Measurements from ENCODE around the gene C3orf38. TPM values are rescaled to one million over a fixed set of nuclear protein-coding genes. Genes with fewer than 3 reads are reported as not detected.
"Not testable (repeated sequence)": the region's sequence is repeated elsewhere in the genome, so short reads cannot be mapped to it uniquely, and the experiment has no call there.

Gene C3orf38
- total RNA-seq, 2 experiments from 2014 or later, result 31.3 to 34.0 TPM

DNA sequence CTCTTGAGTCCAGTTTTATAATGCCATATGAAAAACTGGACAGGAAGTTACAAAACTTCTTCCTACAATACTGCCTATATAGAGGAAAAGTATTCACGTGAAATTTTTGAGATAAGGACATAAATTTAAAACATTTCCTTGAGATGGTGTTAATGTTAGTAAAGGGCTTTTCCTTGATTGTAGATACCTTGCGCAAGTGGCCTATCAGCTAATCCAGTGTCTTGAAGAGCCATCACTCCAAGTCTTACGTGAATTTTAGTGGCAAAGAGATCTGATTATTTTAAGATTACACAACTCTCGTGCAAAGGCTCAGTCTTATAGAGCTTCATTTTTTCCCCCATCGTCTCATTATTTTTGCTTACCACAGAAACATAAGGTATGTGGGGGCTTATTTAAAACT, 18.4 kb downstream of the C3orf38 start:
- H3K27me3 Mint-ChIP-seq, result no peaks in the 10 kb centered on the region
- CTCF ChIA-PET, result no interaction called here
- ATAC-seq (no peak), DNase-seq (no peak)
- peaks cover 2% of the 10 kb centered on the region for H3K4me1 Mint-ChIP-seq
- H3K27ac Mint-ChIP-seq, result no peak overlapping the region
- H3K36me3 Mint-ChIP-seq, result peaks cover 18% of the 10 kb centered on the region
- H3K4me3 Mint-ChIP-seq, result no peak overlapping the region
- H3K9me3 Mint-ChIP-seq (ENCODE audit: low read depth), result no peaks in the 10 kb centered on the region

DNA sequence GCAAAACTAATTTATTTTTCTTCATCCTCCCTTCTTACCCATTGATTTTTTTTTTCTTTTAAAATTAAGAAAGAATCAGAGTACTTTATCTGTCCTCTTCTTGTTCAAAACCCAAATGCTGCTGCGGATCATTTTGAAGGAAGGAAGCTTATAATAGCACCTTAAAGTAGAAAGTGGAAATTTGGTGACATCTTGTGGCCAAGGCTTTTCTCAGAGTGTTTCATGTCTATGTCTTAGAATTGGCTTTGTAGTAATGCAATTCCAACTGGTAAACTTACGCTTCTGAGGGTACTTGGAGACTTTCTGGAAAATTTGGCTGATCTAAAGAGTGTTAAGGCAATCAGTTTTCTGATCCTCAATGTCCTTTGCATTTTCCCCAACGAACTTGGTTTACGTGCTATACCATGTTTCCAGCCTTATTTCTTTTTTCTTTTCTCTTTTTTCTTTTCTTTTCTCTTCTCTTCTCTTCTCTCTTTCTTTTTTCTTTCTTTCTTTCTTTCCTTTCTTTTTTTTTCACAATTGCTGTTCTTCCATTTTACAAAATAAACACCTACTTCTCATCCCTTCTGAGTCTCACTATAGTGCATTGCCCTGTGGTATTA, 30.7 kb downstream of the C3orf38 start:
- DNase-seq, result peak; percentile 46
- no peak overlapping the region for H3K27ac Mint-ChIP-seq
- CTCF ChIA-PET, result interaction anchor here (0.6 to 1.0 kb wide), 5 partner anchors 27 to 175 kb away, joined by 3 to 5 read pairs (median 3); no protein-coding TSS in a partner anchor

DNA sequence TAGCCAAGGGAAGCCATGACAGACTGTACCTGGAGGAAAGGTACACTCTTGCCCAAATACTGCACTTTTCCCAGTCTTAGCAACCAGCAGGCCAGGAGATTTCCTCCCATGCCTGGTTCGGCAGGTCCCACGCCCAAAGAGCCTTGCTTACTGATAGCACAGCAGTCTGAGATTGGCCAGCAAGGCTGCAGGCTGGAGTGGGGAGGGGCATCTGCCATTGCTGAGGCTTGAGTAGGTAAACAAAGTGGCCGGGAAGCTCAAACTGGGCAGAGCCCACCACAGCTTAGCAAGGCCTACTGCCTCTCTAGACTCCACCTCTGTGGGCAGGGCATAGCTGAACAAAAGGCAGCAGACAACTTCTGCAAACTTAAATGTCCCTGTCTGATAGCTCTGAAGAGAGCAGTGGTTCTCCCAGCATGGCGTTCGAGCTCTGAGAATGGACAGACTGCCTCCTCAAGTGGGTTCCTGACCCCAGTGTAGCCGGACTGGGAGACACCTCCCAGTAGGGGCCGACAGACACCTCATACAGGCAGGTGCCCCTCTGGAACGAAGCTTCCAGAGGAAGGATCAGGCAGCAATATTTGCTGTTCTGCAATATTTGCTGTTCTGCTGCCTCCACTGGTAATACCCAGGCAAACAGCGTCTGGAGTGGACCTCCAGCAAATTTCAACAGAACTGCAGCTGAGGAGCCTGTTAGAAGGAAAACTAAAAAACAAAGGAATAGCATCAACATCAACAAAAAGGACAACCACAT, 32.6 kb downstream of the C3orf38 start:
- H3K27me3 Mint-ChIP-seq, result peaks cover 14% of the 10 kb centered on the region
- H3K4me1 Mint-ChIP-seq; H3K27ac Mint-ChIP-seq; ATAC-seq; H3K36me3 Mint-ChIP-seq; H3K9me3 Mint-ChIP-seq (ENCODE audit: low read depth); H3K4me3 Mint-ChIP-seq; DNase-seq: not testable (repeated sequence)
- CTCF ChIA-PET, result interaction anchor here (1.0 kb wide), 1 partner anchor 34 kb away, joined by 3 read pairs; no protein-coding TSS in a partner anchor

More for the DNA sequence above, 30.7 kb downstream of the C3orf38 start:
- H3K9me3 Mint-ChIP-seq (ENCODE audit: low read depth), result no peaks in the 10 kb centered on the region
- ATAC-seq, result peak; percentile 63
- H3K27me3 Mint-ChIP-seq, result peaks cover 12% of the 10 kb centered on the region
- no peak overlapping the region for H3K4me3 Mint-ChIP-seq
- no peaks in the 10 kb centered on the region for H3K36me3 Mint-ChIP-seq
- peaks cover 4% of the 10 kb centered on the region for H3K4me1 Mint-ChIP-seq

DNA sequence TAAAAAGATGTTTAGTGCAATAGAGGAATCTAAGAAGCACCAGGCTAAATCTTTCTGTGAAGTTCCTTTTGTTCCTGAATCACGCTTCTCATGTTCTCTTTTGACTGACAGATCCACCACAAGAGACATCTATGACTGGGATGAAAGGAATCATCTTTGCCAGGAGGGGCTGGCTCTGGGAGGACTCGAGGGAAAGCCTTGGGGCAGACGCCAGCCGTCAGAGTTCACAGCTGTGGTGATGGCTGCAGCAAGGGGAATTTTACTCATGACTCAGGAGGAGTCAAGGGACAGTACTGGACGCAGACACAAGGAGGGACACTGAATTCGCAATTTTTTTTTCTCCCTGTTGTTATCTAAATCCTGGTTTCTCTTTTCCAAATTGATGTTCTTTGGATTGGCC, 38.7 kb downstream of the C3orf38 start:
- ATAC-seq (no peak), DNase-seq (no peak)
- Mint-ChIP-seq H3K27ac (no peak overlapping the region), H3K27me3 (peaks cover 14% of the 10 kb centered on the region), H3K4me3 (no peak overlapping the region), H3K36me3 (no peaks in the 10 kb centered on the region), H3K4me1 (peaks cover 7% of the 10 kb centered on the region), H3K9me3 (ENCODE audit: low read depth) (peaks cover 1% of the 10 kb centered on the region)
- CTCF ChIA-PET, result interaction anchor here (1.1 kb wide), 1 partner anchor 40 kb away, joined by 3 read pairs; no protein-coding TSS in a partner anchor

DNA sequence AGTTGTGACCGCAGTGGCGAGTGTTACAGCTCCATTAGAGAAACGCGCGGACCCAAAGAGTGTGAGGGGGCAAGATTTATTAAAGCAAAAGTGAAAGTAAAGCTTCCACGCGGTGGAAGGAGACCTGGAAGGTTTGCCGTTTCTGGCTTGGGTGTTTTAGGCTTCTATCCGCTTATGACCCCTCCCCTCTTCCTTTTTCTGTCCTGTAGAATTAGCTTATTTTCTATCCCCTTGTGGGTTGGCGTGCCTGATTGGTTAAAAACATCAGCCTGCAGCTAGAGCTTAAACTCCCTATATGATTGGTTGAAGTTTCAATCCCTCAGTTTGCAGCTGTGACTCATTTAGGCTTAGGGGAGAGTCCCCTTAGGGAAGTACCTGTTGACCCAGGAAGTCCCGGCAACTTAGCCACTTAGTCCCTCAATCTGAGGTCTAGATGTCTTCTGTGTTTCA, 39.6 kb downstream of the C3orf38 start:
- H3K9me3 Mint-ChIP-seq (ENCODE audit: low read depth), result peaks cover 1% of the 10 kb centered on the region
- H3K27ac Mint-ChIP-seq, result no peak overlapping the region
- peaks cover 7% of the 10 kb centered on the region for H3K4me1 Mint-ChIP-seq
- CTCF ChIA-PET, result no interaction called here
- DNase-seq, result no peak
- ATAC-seq, result no peak
- H3K27me3 Mint-ChIP-seq, result peaks cover 13% of the 10 kb centered on the region
- H3K4me3 Mint-ChIP-seq, result no peak overlapping the region
- H3K36me3 Mint-ChIP-seq, result no peaks in the 10 kb centered on the region

DNA sequence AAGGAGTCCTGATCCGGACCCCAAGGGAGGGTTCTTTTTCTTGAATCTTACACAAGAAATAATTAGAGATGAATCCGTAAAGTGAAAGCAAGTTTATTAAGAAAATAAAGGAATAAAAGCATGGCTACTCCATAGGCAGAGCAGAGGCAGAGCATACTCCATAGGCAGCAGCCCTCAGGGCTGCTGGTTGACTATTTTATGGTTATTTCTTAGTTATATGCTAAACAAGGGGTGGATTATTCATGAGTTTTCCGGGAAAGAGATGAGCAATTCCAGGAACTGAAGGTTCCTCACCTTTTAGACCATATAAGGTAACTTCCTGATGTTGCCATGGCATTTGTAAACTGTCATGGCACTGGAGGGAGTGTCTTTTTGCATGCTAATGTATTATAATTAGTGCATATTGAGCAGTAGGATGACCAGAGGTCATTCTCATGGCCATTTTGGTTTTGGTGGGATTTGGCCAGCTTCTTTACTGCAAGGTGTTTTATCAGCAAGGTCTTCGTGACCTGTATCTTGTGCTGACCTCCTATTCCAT, 42.2 kb downstream of the C3orf38 start:
- CTCF ChIA-PET, result no interaction called here
- no peak for ATAC-seq
- no peak overlapping the region for H3K27ac Mint-ChIP-seq
- no peak for DNase-seq
- H3K4me3 Mint-ChIP-seq, result no peak overlapping the region
- peaks cover 7% of the 10 kb centered on the region for H3K4me1 Mint-ChIP-seq
- no peaks in the 10 kb centered on the region for H3K36me3 Mint-ChIP-seq
- no peaks in the 10 kb centered on the region for H3K27me3 Mint-ChIP-seq
- peaks cover 1% of the 10 kb centered on the region for H3K9me3 Mint-ChIP-seq (ENCODE audit: low read depth)

DNA sequence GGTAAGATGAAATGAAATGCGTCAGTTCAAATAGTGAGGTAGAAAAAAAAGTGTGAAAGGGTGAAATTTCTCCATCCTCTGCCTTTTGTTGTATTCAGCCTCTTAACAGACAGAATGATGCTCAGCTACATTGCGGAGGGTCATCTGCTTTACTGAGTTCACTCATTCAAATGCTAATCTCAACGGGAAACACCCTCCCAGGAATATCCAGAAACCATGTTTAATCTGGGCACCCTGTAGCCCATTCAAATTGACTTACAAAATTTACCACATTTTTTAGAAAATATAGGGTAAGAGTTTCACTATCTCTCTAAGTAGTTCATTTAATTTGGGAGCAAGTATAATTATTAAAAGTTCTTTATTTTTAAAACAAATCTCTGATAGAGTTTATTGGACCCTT, 42.9 kb downstream of the C3orf38 start:
- CTCF ChIA-PET, result no interaction called here
- H3K9me3 Mint-ChIP-seq (ENCODE audit: low read depth), result peaks cover 1% of the 10 kb centered on the region

DNA sequence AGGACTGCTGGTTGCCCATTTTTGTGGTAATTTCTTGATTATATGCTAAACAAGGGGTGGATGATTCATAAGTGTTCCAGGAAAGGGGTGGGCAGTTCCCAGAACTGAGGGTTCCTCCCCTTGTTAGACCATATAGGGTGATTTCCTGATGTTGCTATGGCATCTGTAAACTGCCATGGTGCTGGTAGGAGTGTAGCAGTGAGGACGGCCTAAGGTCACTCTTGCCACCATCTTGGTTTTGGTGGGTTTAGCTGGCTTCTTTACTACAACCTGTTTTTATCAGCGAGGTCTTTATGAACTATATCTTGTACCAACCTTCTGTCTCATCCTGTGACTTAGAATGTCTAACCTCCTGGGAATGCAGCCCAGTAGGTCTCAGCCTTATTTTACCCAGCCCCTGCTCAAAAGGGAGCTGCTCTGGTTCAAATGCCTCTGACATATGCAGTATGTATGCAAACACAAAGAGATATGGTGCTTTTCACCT, 46.2 kb downstream of the C3orf38 start:
- Mint-ChIP-seq H3K36me3 (no peaks in the 10 kb centered on the region), H3K27me3 (peaks cover under 1% of the 10 kb centered on the region), H3K4me1 (peaks cover 2% of the 10 kb centered on the region), H3K4me3 (no peak overlapping the region), H3K27ac (no peak overlapping the region), H3K9me3 (ENCODE audit: low read depth) (no peaks in the 10 kb centered on the region)
- DNase-seq (peak; percentile 43), ATAC-seq (no peak)
- CTCF ChIA-PET, result no interaction called here

More for the DNA sequence above, 42.9 kb downstream of the C3orf38 start:
- Mint-ChIP-seq H3K27ac (no peak overlapping the region), H3K4me3 (no peak overlapping the region), H3K36me3 (no peaks in the 10 kb centered on the region), H3K4me1 (peaks cover 7% of the 10 kb centered on the region), H3K27me3 (no peaks in the 10 kb centered on the region)
- ATAC-seq (no peak), DNase-seq (no peak)

DNA sequence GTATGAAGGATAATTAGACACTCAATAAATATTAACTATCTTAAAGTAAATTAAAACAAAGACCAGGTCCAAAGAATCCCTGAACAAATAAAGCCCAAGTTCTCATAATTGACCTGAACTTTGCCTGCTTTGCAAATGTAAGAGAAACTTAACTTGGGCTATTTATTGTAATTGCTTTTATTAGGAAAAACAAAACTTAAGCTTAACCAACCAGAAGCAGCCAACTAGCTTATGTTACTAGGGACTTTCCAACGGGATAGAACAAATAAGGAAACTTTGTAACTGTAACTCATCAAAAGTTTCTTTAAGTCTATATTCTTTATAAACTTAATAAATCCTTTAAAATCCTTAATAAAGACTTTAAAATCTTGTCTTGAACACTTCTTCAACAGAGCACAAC, 48.4 kb downstream of the C3orf38 start:
- Mint-ChIP-seq H3K27ac (no peak overlapping the region), H3K4me3 (no peak overlapping the region), H3K27me3 (peaks cover 6% of the 10 kb centered on the region), H3K9me3 (ENCODE audit: low read depth) (no peaks in the 10 kb centered on the region), H3K36me3 (no peaks in the 10 kb centered on the region), H3K4me1 (peaks cover 2% of the 10 kb centered on the region)
- ATAC-seq, result no peak
- CTCF ChIA-PET, result no interaction called here
- no peak for DNase-seq

DNA sequence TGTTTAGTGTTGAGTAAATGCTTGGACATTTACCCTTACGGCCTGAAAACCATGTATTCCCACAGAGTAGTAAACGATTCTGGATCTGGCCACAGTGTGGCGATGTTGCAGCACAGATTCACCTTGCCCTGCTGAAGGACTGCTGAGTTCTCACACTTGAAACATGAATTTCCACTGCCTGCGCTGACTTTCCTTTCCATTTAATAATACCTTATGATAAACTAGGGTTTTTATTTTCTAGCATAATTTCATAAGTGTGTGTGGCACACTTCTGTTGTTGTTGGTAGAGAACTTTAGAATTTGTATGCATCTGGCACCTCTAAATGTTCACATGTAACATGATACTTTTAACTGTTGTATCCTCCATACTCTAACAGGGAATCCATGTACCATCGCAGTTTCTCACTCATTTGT, 53.9 kb downstream of the C3orf38 start:
- CTCF ChIA-PET, result no interaction called here
- no peak overlapping the region for H3K4me3 Mint-ChIP-seq
- ATAC-seq (peak; percentile 55), DNase-seq (peak; percentile 67)
- peaks cover 6% of the 10 kb centered on the region for H3K27me3 Mint-ChIP-seq
- no peak overlapping the region for H3K27ac Mint-ChIP-seq
- H3K9me3 Mint-ChIP-seq (ENCODE audit: low read depth), result no peaks in the 10 kb centered on the region
- peaks cover 2% of the 10 kb centered on the region for H3K4me1 Mint-ChIP-seq
- no peaks in the 10 kb centered on the region for H3K36me3 Mint-ChIP-seq

Other genes starting within 250 kb of the C3orf38 start
- gene CGGBP1, start 91.0 kb upstream of the C3orf38 start, total RNA-seq, result 10 to 100 TPM; 96.1 to 98.9 TPM
- gene ZNF654, start 90.7 kb upstream of the C3orf38 start, total RNA-seq, result 10 to 100 TPM; 18.5 to 22.0 TPM